ENCODE measurements around the gene CRAMP1. TPM values are rescaled to one million over a fixed set of nuclear protein-coding genes. Genes with fewer than 3 reads are reported as not detected.
"Not testable (repeated sequence)": the region's sequence is repeated elsewhere in the genome, so short reads cannot be mapped to it uniquely, and the experiment has no call there.

CRAMP1 gene
- total RNA-seq, 4 donors from 2014 or later: 15.7 to 39.3 (median 26.1) TPM

DNA sequence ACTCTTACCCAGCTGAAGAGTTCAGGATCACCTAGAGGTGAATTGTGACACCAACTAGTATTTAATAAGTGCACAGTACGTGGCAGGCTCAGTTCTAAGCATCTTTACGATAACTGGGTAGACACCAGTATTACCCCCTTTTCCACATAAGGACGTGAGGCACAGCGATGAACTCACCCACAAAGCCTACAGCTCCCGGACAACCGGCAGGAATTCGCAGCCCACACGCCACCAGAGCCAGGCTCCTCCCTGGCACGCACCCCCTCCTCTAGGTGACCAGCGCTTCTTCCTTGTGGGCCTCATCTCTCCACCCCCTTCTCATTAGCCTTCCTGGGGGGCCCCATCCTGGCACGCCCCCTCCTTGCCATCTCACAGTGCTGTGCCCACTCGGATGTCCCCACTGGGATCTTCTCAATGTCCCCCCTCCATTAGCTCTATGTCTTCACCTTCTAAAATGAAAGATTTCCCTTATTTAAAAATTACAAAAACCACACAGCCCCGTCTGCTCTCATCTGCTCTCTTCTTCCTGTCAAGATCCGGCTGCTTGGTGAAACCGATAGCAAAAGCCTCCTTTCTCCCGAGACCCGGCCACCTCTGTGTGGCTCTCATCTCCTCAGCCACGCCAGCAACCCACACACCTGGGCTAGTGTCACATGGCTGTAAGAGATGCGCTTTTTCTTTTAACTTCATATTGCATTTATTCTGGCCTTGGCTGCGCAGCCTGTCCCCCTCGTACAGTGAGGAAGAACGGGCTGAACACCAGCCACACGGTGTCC, 21.0 kb upstream of the CRAMP1 start:
- no peak for DNase-seq (ENCODE audit: low spot score in 2 of 2)
- no peak for TF ChIP-seq POLR2A (IDR thresholded peaks at IDR 0.05)
- Histone ChIP-seq H3K4me1 (no peaks in the 10 kb centered on the region), H3K27me3 (no peaks in the 10 kb centered on the region), H3K36me3 (peaks cover 32% of the 10 kb centered on the region), H3K4me3 (no peak overlapping the region), H3K27ac (no peak overlapping the region), H3K9me3 (no peaks in the 10 kb centered on the region)
- WGBS: 90% methylated on average over 23 of the region's 23 CpGs

DNA sequence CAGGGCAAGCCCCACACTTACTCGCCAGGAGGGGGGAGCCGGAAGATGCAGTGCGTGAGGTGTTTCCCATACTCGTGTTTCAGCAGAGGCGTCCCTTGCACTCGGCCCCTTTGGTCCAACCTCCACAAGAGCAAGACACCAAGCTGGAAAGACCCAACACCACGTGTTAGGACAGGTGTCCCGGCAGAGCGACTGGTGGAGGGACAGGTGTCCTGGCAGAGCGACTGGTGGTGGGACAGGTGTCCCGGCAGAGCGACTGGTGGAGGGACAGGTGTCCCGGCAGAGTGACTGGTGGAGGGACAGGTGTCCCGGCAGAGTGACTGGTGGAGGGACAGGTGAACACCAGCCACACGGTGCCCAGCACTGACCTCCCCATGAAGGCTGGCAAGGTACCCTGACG, 19.7 kb upstream of the CRAMP1 start:
- Histone ChIP-seq H3K9me3 (no peaks in the 10 kb centered on the region), H3K4me3 (no peak overlapping the region), H3K27ac (no peak overlapping the region), H3K4me1 (no peaks in the 10 kb centered on the region), H3K27me3 (no peaks in the 10 kb centered on the region), H3K36me3 (peaks cover 25% of the 10 kb centered on the region)
- 93% methylated on average over 14 of the region's 16 CpGs for WGBS
- TF ChIP-seq EP300 (IDR thresholded peaks at IDR 0.05): no peak
- no peak for TF ChIP-seq POLR2AphosphoS5 (IDR thresholded peaks at IDR 0.05)
- TF ChIP-seq POLR2A (IDR thresholded peaks at IDR 0.05): no peak
- TF ChIP-seq, protein P1, sequence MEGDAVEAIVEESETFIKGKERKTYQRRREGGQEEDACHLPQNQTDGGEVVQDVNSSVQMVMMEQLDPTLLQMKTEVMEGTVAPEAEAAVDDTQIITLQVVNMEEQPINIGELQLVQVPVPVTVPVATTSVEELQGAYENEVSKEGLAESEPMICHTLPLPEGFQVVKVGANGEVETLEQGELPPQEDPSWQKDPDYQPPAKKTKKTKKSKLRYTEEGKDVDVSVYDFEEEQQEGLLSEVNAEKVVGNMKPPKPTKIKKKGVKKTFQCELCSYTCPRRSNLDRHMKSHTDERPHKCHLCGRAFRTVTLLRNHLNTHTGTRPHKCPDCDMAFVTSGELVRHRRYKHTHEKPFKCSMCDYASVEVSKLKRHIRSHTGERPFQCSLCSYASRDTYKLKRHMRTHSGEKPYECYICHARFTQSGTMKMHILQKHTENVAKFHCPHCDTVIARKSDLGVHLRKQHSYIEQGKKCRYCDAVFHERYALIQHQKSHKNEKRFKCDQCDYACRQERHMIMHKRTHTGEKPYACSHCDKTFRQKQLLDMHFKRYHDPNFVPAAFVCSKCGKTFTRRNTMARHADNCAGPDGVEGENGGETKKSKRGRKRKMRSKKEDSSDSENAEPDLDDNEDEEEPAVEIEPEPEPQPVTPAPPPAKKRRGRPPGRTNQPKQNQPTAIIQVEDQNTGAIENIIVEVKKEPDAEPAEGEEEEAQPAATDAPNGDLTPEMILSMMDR (IDR thresholded peaks at IDR 0.05): no peak
- DNase-seq (ENCODE audit: low spot score in 2 of 2): no peak

DNA sequence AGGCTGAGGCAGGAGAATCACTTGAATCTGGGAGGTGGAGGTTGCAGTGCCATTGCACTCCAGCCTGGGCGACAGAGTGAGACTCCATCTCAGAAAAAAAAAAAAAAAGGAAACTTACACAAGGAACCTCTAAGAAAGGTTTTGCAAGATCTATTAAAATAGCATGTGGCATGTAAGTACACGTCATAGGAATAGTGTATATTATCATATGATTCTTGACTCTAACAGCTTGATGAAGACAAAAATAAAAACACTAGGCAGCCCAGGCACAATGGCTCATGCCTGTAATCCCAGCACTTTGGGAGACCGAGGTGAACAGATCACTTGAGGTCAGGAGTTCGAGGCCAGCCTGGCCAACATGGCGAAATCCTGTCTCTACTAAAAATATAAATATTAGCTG, 16.6 kb upstream of the CRAMP1 start:
- not testable (repeated sequence) for H3K4me1 ChIP-seq; H3K27ac ChIP-seq; H3K9me3 ChIP-seq; H3K27me3 ChIP-seq; H3K4me3 ChIP-seq; DNase-seq (ENCODE audit: low spot score in 2 of 2)
- peaks cover 16% of the 10 kb centered on the region for H3K36me3 ChIP-seq
- WGBS: 54% methylated on average over 5 of the region's 5 CpGs

DNA sequence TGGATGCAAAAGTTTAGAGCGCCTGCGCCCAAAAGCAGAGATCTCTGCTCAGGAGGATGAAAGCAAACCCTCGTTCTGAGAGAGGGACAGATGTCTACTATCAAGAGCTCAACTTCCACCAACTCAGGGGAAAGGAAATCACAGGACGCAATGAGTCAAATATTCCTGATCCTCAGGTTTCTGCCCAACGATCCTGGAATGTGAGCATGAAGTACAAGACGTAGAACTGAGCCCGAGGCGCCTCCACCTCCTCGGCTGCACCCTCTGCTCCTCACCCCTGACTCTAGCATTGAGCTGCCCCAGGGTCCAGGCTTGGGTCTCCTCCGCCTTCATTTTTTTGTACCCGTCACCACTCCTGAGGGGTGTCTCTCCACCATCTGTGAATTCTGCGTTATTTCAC, 15.6 kb upstream of the CRAMP1 start:
- Histone ChIP-seq H3K36me3 (peaks cover 24% of the 10 kb centered on the region), H3K4me1 (no peaks in the 10 kb centered on the region), H3K27ac (no peak overlapping the region), H3K9me3 (no peaks in the 10 kb centered on the region), H3K27me3 (no peaks in the 10 kb centered on the region), H3K4me3 (no peak overlapping the region)
- no peak for DNase-seq (ENCODE audit: low spot score in 2 of 2)
- WGBS: 89% methylated on average over 12 of the region's 12 CpGs
- no peak for TF ChIP-seq POLR2AphosphoS5 (IDR thresholded peaks at IDR 0.05)

DNA sequence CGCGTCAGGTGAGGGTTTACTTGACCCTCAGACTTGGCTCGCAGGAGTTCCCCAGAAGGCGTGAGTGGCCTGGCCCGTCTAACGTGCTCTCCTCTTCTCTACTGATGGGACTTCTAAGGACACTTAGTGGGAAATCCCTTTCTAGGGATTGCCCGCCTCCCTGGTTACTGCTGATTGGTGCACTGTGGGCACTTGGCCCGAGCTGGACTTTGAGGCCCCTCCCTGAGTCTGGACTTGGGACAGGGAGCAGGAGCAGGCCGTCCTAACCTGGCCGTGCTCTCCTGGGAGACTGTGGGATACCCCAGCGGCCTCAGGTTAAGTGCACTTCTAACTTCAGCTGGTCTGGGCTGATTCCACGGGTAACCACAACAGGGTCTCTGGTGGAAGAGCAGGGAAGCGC, 15.0 kb upstream of the CRAMP1 start:
- Histone ChIP-seq H3K9me3 (no peaks in the 10 kb centered on the region), H3K36me3 (peaks cover 30% of the 10 kb centered on the region), H3K4me3 (no peak overlapping the region), H3K27ac (no peak overlapping the region), H3K27me3 (no peaks in the 10 kb centered on the region), H3K4me1 (no peaks in the 10 kb centered on the region)
- TF ChIP-seq EP300 (IDR thresholded peaks at IDR 0.05) (no peak), POLR2A (IDR thresholded peaks at IDR 0.05) (no peak), POLR2AphosphoS5 (IDR thresholded peaks at IDR 0.05) (no peak)
- TF ChIP-seq, protein P1 (IDR thresholded peaks at IDR 0.05): no peak
- DNase-seq (ENCODE audit: low spot score in 2 of 2): no peak
- 94% methylated on average over 10 of the region's 13 CpGs for WGBS

DNA sequence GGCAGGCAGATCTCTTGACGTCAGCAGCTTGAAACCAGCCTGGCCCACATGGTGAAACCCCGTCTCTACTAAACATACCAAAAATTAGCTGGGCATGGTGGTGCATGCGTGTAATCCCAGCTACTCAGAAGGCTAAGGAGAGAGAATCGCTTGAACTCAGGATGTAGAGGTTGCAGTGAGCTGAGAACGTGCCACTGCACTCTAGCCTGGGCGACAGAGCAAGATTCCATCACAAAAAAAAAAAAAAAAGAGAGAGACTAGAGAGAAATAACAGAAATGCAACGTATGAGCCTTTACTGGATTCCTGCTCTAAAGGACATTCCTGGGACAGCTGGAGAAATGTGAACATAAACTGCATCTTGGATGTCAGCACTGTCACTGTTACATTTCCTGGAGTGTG, 11.1 kb upstream of the CRAMP1 start:
- no peak for TF ChIP-seq EP300 (IDR thresholded peaks at IDR 0.05)
- TF ChIP-seq POLR2A (IDR thresholded peaks at IDR 0.05): no peak
- no peak for TF ChIP-seq POLR2AphosphoS5 (IDR thresholded peaks at IDR 0.05)
- TF ChIP-seq, protein P1 (IDR thresholded peaks at IDR 0.05): no peak
- no peaks in the 10 kb centered on the region for H3K27me3 ChIP-seq
- no peaks in the 10 kb centered on the region for H3K4me1 ChIP-seq
- DNase-seq (ENCODE audit: low spot score in 2 of 2): no peak
- H3K4me3 ChIP-seq: no peak overlapping the region
- H3K36me3 ChIP-seq: peaks cover 30% of the 10 kb centered on the region
- no peaks in the 10 kb centered on the region for H3K9me3 ChIP-seq
- no peak overlapping the region for H3K27ac ChIP-seq
- 86% methylated on average over 7 of the region's 7 CpGs for WGBS

DNA sequence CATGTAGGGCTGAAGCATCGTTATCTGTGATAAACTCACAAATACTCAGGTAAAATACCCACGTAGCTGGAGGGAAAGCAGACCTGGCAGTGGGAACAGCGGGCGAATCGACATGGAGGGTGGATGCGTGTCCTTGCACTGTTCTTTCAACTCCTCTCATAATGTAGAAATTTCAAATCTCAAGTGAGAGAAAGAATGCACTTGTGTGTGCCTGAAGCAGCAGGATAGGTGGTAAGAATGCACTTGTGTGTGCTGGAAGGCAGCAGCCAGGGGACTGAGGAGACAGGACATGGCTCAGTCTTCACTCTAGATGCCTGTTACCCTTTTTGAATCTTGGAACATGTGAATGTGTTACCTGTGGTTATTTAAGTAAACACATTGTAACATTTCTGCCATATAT, 10.7 kb upstream of the CRAMP1 start:
- Histone ChIP-seq H3K36me3 (peaks cover 35% of the 10 kb centered on the region), H3K27me3 (no peaks in the 10 kb centered on the region), H3K4me1 (no peaks in the 10 kb centered on the region), H3K9me3 (no peaks in the 10 kb centered on the region), H3K4me3 (no peak overlapping the region), H3K27ac (no peak overlapping the region)
- TF ChIP-seq POLR2AphosphoS5 (IDR thresholded peaks at IDR 0.05) (no peak), EP300 (IDR thresholded peaks at IDR 0.05) (no peak), POLR2A (IDR thresholded peaks at IDR 0.05) (no peak)
- TF ChIP-seq, protein P1 (IDR thresholded peaks at IDR 0.05): no peak
- WGBS: 95% methylated on average over 6 of the region's 6 CpGs
- no peak for DNase-seq (ENCODE audit: low spot score in 2 of 2)
